Liver (tissue), 3 donors: ENCODE results near the gene SPON2.

Experiments
- HNF4G ChIP-seq: IDR thresholded peaks from 2 replicates; pipeline ENCODE4 v1.6.1; 2016; ENCODE audit warnings: antibody characterized with exemption
- JUND ChIP-seq, 2 donors: IDR thresholded peaks; 2 replicates each; pipeline ENCODE4 v1.6.1; 2016; ENCODE audit warnings: antibody characterized with exemption in 2 of 2
- RXRA ChIP-seq, 2 donors: IDR thresholded peaks; 2 replicates each; pipeline ENCODE4 v1.6.1; 2017 to 2018; ENCODE audit warnings: antibody characterized with exemption in 2 of 2, mild to moderate bottlenecking in 1 of 2
- SP1 ChIP-seq: IDR thresholded peaks from 2 replicates; pipeline ENCODE4 v1.6.1; 2018; ENCODE audit warnings: antibody characterized with exemption, mild to moderate bottlenecking
- TAF1 ChIP-seq: conservative IDR thresholded peaks from 2 replicates; pipeline ENCODE4 v1.6.1; 2016; ENCODE audit warnings: antibody characterized with exemption, mild to moderate bottlenecking
- TF ChIP-seq, protein P1 (sequence below): fragments of 150-350 bp; IDR thresholded peaks from 2 replicates; pipeline ENCODE4 v1.5.1; 2017; ENCODE audit warnings: improper control_type of control experiment, low read depth, low read length; ENCODE audit not compliant: missing input control
- TF ChIP-seq, protein P2 (sequence below): IDR thresholded peaks from 2 replicates; pipeline ENCODE4 v1.6.1; 2016; ENCODE audit warnings: antibody characterized with exemption, mild to moderate bottlenecking
- TF ChIP-seq, protein P3 (sequence below): IDR thresholded peaks from 2 replicates; pipeline ENCODE4 v1.6.1; 2016; ENCODE audit warnings: antibody characterized with exemption
- donor health status: healthy.
- donor health status: healthy.

DNA sequence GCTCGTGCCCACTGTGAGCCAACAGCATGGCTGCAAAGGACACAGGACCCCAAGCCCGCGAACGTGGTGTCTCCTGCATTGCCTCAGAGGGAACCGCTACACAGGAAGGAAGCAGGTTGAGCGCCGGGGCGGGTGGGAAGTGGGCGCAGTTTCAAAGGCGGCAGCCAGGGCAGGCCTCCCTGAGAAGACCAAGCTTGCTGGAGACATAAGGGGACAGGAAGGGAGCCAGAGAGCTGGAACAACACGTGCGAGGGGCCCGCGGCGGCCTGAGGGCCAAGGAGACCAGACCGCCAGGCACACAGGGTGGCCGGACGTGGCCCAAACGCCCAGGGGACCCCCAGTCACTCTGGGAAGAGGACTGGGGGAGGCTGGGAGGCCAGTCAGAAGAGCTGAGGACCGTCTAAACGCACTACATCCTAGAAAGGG lies 44.5 kb upstream of the SPON2 start:
- TF ChIP-seq, protein P1, sequence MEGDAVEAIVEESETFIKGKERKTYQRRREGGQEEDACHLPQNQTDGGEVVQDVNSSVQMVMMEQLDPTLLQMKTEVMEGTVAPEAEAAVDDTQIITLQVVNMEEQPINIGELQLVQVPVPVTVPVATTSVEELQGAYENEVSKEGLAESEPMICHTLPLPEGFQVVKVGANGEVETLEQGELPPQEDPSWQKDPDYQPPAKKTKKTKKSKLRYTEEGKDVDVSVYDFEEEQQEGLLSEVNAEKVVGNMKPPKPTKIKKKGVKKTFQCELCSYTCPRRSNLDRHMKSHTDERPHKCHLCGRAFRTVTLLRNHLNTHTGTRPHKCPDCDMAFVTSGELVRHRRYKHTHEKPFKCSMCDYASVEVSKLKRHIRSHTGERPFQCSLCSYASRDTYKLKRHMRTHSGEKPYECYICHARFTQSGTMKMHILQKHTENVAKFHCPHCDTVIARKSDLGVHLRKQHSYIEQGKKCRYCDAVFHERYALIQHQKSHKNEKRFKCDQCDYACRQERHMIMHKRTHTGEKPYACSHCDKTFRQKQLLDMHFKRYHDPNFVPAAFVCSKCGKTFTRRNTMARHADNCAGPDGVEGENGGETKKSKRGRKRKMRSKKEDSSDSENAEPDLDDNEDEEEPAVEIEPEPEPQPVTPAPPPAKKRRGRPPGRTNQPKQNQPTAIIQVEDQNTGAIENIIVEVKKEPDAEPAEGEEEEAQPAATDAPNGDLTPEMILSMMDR: no peak
- TF ChIP-seq SP1 (no peak), RXRA (IDR thresholded peaks at IDR 0.05) (no peak), HNF4G (no peak), JUND (IDR thresholded peaks at IDR 0.05) (no peak), TAF1 (no peak)
- TF ChIP-seq, protein P2, sequence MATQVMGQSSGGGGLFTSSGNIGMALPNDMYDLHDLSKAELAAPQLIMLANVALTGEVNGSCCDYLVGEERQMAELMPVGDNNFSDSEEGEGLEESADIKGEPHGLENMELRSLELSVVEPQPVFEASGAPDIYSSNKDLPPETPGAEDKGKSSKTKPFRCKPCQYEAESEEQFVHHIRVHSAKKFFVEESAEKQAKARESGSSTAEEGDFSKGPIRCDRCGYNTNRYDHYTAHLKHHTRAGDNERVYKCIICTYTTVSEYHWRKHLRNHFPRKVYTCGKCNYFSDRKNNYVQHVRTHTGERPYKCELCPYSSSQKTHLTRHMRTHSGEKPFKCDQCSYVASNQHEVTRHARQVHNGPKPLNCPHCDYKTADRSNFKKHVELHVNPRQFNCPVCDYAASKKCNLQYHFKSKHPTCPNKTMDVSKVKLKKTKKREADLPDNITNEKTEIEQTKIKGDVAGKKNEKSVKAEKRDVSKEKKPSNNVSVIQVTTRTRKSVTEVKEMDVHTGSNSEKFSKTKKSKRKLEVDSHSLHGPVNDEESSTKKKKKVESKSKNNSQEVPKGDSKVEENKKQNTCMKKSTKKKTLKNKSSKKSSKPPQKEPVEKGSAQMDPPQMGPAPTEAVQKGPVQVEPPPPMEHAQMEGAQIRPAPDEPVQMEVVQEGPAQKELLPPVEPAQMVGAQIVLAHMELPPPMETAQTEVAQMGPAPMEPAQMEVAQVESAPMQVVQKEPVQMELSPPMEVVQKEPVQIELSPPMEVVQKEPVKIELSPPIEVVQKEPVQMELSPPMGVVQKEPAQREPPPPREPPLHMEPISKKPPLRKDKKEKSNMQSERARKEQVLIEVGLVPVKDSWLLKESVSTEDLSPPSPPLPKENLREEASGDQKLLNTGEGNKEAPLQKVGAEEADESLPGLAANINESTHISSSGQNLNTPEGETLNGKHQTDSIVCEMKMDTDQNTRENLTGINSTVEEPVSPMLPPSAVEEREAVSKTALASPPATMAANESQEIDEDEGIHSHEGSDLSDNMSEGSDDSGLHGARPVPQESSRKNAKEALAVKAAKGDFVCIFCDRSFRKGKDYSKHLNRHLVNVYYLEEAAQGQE: no peak
- TF ChIP-seq, protein P3, sequence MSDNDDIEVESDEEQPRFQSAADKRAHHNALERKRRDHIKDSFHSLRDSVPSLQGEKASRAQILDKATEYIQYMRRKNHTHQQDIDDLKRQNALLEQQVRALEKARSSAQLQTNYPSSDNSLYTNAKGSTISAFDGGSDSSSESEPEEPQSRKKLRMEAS: no peak
